Neural cell (in vitro differentiated cells): ENCODE results near the gene STAU1. TPM values are rescaled to one million over a fixed set of nuclear protein-coding genes. Genes with fewer than 3 reads are reported as not detected.

ENCODE experiments used
- H2AFZ ChIP-seq: fragments of 200-600, 300-800 bp; sonication (generic), shearing (Covaris generic); 2 replicates; pipeline ENCODE4 v1.6.0; 2014; ENCODE audit warnings: low read depth, mild to moderate bottlenecking, antibody characterized with exemption, low read length, moderate library complexity
- H3F3A ChIP-seq: fragments of 200-600 bp; shearing (Covaris generic); 2 replicates; pipeline ENCODE4 v1.6.1; 2016; ENCODE audit warnings: mild to moderate bottlenecking, moderate library complexity, mixed read lengths, antibody characterized with exemption, low read length; ENCODE audit not compliant: insufficient read depth, poor library complexity, severe bottlenecking
- H3K27ac ChIP-seq: fragments of 200-600, 300-800 bp; sonication (generic), shearing (Covaris generic); 2 replicates; pipeline ENCODE4 v1.5.1; 2014; ENCODE audit warnings: mild to moderate bottlenecking, low read length, moderate library complexity
- H3K27me3 ChIP-seq: fragments of 300-800, 200-600 bp; sonication (generic), shearing (Covaris generic); 2 replicates; pipeline ENCODE4 v1.6.0; 2014; ENCODE audit warnings: mild to moderate bottlenecking, low read depth, low read length, moderate library complexity; ENCODE audit not compliant: insufficient read depth
- H3K36me3 ChIP-seq: fragments of 300-800, 200-600 bp; sonication (generic), shearing (Covaris generic); 2 replicates; pipeline ENCODE4 v1.5.1; 2014; ENCODE audit warnings: mild to moderate bottlenecking, antibody characterized with exemption, low read length, moderate library complexity; ENCODE audit not compliant: insufficient read depth
- H3K4me2 ChIP-seq: fragments of 300-800, 200-600 bp; sonication (generic), shearing (Covaris generic); 2 replicates; pipeline ENCODE4 v1.6.0; 2014; ENCODE audit warnings: mild to moderate bottlenecking, low read length
- H3K4me3 ChIP-seq: fragments of 300-800, 200-600 bp; sonication (generic), shearing (Covaris generic); 2 replicates; pipeline ENCODE4 v1.5.1; 2014; ENCODE audit warnings: mild to moderate bottlenecking, low read length, moderate library complexity
- H3K79me2 ChIP-seq: fragments of 200-600 bp; shearing (Covaris generic); replicated peaks from 2 replicates; pipeline ENCODE4 v1.6.0; 2014; ENCODE audit warnings: mild to moderate bottlenecking, low read length, moderate library complexity; ENCODE audit not compliant: insufficient read depth
- H3K9ac ChIP-seq: fragments of 300-800, 200-600 bp; sonication (generic), shearing (Covaris generic); 2 replicates; pipeline ENCODE4 v1.6.1; 2016; ENCODE audit warnings: mild to moderate bottlenecking, low read length, mixed read lengths
- H3K9me2 ChIP-seq: fragments of 200-600 bp; shearing (Covaris generic); 2 replicates; pipeline ENCODE4 v1.6.1; 2016; ENCODE audit warnings: mild to moderate bottlenecking, low read length, mixed read lengths; ENCODE audit not compliant: insufficient read depth
- H3K9me3 ChIP-seq: fragments of 200-600, 300-800 bp; sonication (generic), shearing (Covaris generic); 2 replicates; pipeline ENCODE4 v1.6.1; 2016; ENCODE audit warnings: mild to moderate bottlenecking, mixed run types, low read length, moderate library complexity, mixed read lengths
- H4K20me1 ChIP-seq: fragments of 200-600 bp; shearing (Covaris generic); 2 replicates; pipeline ENCODE4 v1.6.1; 2016; ENCODE audit warnings: mild to moderate bottlenecking, mixed run types; ENCODE audit not compliant: insufficient read depth
- EP300 ChIP-seq: fragments of 450-650 bp; conservative IDR thresholded peaks from 2 replicates; pipeline ENCODE4 v1.6.1; 2014; ENCODE audit warnings: antibody characterized with exemption, mild to moderate bottlenecking, moderate library complexity; ENCODE audit not compliant: poor library complexity, severe bottlenecking
- EZH2 ChIP-seq: fragments of 200-600, 300-800 bp; shearing (Covaris generic), sonication (generic); IDR thresholded peaks from 2 replicates; pipeline ENCODE4 v1.6.1; 2014; ENCODE audit warnings: antibody characterized with exemption, low read length, borderline replicate concordance, mild to moderate bottlenecking; ENCODE audit not compliant: insufficient read depth, poor library complexity, severe bottlenecking
- MXI1 ChIP-seq: fragments of 450-650 bp; conservative IDR thresholded peaks from 2 replicates; pipeline ENCODE4 v1.6.1; 2014; ENCODE audit warnings: antibody characterized with exemption, mild to moderate bottlenecking; ENCODE audit not compliant: poor library complexity, severe bottlenecking
- POLR2AphosphoS5 ChIP-seq: IDR thresholded peaks from 2 replicates; pipeline ENCODE4 v1.6.1; 2012
- RAD21 ChIP-seq: fragments of 450-650 bp; conservative IDR thresholded peaks from 2 replicates; pipeline ENCODE4 v1.6.1; 2014; ENCODE audit warnings: antibody characterized with exemption, mild to moderate bottlenecking, moderate library complexity
- SMC3 ChIP-seq: fragments of 450-650 bp; conservative IDR thresholded peaks from 2 replicates; pipeline ENCODE4 v1.6.1; 2014; ENCODE audit warnings: antibody characterized with exemption, mild to moderate bottlenecking, moderate library complexity; ENCODE audit not compliant: poor library complexity
- TAF1 ChIP-seq: IDR thresholded peaks from 2 replicates; pipeline ENCODE4 v1.6.1; 2012; ENCODE audit warnings: low read depth
- polyA plus RNA-seq: library from polyadenylated mRNA; depleted of rRNA; stranded (reverse); fragments of >200 nt; gene quantifications from 2 replicates; pipeline ENCODE4 v1.2.3, GENCODE V29; 2014
- TF ChIP-seq, protein P1 (sequence below): IDR thresholded peaks from 2 replicates; pipeline ENCODE4 v1.6.1; 2012; ENCODE audit warnings: borderline replicate concordance
- TF ChIP-seq, protein P2 (sequence below): fragments of 450-650 bp; IDR thresholded peaks from 2 replicates; pipeline ENCODE4 v1.5.1; 2014; ENCODE audit warnings: antibody characterized with exemption, mild to moderate bottlenecking, moderate library complexity; ENCODE audit not compliant: poor library complexity, severe bottlenecking

STAU1 gene
- polyA plus RNA-seq, 1 donor from 2014 or later: 43.1 TPM

DNA sequence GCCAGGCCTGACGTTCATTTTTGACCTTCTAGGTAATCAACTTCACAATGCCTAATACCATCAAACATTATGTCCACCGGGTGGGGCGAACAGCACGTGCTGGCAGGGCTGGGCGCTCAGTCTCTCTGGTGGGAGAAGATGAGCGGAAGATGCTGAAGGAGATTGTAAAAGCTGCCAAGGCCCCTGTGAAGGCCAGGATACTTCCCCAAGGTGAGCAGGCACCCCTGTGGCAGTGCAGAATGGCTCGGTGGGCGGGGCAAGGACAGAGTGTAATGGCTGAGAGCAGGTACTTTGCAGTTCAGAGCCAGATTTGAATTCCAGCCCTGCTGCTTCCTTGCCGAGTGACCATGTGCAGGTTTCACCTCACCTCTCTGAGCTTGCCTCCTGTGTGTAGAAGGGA is 48.2 kb upstream of the STAU1 start:
- Histone ChIP-seq H3K9me2 (no peaks in the 10 kb centered on the region), H3F3A (no peaks in the 10 kb centered on the region), H3K9me3 (no peaks in the 10 kb centered on the region), H3K27me3 (no peaks in the 10 kb centered on the region), H3K4me3 (no peak overlapping the region), H3K36me3 (no peaks in the 10 kb centered on the region), H3K79me2 (no peaks in the 10 kb centered on the region), H2AFZ (no peak overlapping the region), H4K20me1 (no peaks in the 10 kb centered on the region), H3K4me2 (no peak overlapping the region), H3K27ac (no peak overlapping the region), H3K9ac (no peak overlapping the region)
- TF ChIP-seq TAF1 (no peak), EZH2 (no peak), RAD21 (no peak)
- TF ChIP-seq, protein P1, sequence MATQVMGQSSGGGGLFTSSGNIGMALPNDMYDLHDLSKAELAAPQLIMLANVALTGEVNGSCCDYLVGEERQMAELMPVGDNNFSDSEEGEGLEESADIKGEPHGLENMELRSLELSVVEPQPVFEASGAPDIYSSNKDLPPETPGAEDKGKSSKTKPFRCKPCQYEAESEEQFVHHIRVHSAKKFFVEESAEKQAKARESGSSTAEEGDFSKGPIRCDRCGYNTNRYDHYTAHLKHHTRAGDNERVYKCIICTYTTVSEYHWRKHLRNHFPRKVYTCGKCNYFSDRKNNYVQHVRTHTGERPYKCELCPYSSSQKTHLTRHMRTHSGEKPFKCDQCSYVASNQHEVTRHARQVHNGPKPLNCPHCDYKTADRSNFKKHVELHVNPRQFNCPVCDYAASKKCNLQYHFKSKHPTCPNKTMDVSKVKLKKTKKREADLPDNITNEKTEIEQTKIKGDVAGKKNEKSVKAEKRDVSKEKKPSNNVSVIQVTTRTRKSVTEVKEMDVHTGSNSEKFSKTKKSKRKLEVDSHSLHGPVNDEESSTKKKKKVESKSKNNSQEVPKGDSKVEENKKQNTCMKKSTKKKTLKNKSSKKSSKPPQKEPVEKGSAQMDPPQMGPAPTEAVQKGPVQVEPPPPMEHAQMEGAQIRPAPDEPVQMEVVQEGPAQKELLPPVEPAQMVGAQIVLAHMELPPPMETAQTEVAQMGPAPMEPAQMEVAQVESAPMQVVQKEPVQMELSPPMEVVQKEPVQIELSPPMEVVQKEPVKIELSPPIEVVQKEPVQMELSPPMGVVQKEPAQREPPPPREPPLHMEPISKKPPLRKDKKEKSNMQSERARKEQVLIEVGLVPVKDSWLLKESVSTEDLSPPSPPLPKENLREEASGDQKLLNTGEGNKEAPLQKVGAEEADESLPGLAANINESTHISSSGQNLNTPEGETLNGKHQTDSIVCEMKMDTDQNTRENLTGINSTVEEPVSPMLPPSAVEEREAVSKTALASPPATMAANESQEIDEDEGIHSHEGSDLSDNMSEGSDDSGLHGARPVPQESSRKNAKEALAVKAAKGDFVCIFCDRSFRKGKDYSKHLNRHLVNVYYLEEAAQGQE: no peak

DNA sequence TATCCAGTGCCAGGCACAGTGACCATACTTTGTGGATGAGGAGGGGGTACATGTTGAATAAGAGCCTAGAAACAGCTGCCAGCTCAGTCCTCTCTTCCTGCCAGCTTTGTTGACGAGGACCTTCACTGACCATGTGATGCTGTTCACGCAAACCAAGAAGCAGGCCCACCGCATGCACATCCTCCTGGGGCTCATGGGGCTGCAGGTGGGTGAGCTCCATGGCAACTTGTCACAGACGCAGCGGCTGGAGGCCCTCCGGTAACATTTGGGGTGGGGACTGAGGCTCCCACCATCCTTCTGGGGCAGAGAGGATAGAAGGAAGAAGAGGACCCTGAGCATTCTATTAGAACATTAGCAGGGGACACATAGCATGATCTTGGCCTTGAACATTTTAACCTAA is 46.7 kb upstream of the STAU1 start:
- no peak overlapping the region for H3K9ac ChIP-seq
- no peaks in the 10 kb centered on the region for H3K36me3 ChIP-seq
- H3K9me2 ChIP-seq: no peaks in the 10 kb centered on the region
- no peak overlapping the region for H3K27ac ChIP-seq
- no peaks in the 10 kb centered on the region for H3F3A ChIP-seq
- H3K27me3 ChIP-seq: no peaks in the 10 kb centered on the region
- no peak overlapping the region for H3K4me3 ChIP-seq
- no peaks in the 10 kb centered on the region for H3K9me3 ChIP-seq
- H3K4me2 ChIP-seq: no peak overlapping the region
- H2AFZ ChIP-seq: no peak overlapping the region
- H4K20me1 ChIP-seq: no peaks in the 10 kb centered on the region
- TF ChIP-seq, protein P1: no peak
- TF ChIP-seq TAF1 (no peak), POLR2AphosphoS5 (no peak), MXI1 (no peak), SMC3 (no peak), RAD21 (no peak), EP300 (no peak), EZH2 (no peak)
- TF ChIP-seq, protein P2, sequence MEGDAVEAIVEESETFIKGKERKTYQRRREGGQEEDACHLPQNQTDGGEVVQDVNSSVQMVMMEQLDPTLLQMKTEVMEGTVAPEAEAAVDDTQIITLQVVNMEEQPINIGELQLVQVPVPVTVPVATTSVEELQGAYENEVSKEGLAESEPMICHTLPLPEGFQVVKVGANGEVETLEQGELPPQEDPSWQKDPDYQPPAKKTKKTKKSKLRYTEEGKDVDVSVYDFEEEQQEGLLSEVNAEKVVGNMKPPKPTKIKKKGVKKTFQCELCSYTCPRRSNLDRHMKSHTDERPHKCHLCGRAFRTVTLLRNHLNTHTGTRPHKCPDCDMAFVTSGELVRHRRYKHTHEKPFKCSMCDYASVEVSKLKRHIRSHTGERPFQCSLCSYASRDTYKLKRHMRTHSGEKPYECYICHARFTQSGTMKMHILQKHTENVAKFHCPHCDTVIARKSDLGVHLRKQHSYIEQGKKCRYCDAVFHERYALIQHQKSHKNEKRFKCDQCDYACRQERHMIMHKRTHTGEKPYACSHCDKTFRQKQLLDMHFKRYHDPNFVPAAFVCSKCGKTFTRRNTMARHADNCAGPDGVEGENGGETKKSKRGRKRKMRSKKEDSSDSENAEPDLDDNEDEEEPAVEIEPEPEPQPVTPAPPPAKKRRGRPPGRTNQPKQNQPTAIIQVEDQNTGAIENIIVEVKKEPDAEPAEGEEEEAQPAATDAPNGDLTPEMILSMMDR: no peak
- no peaks in the 10 kb centered on the region for H3K79me2 ChIP-seq
